Measurements from ENCODE around the gene GPATCH4. TPM values are rescaled to one million over a fixed set of nuclear protein-coding genes. Genes with fewer than 3 reads are reported as not detected.

GPATCH4 gene
- total RNA-seq = 10 to 100 TPM in 8 of 9 donors, 1 to 10 TPM in 1; 8.8 to 30.1 (median 12.6) TPM
- 10 to 100 TPM; 21.6 to 67.5 TPM for polyA plus RNA-seq
- long read RNA-seq, donor 1, transcript GPATCH4-201 (8 exons, 1,972 nt) = major isoform, 6 of 9 reads
- long read RNA-seq, donor 1, partial matches to known transcripts = 1 of 9 reads
- long read RNA-seq, donor 1, other reads (novel, unspliced or antisense) = 0 of 9 reads
- long read RNA-seq, donor 2, transcript GPATCH4-201 (8 exons, 1,972 nt) = major isoform, 7 of 16 reads
- long read RNA-seq, donor 2, partial matches to known transcripts = 1 of 16 reads
- long read RNA-seq, donor 2, other reads (novel, unspliced or antisense) = 6 of 16 reads
- long read RNA-seq, donor 3, transcript GPATCH4-201 (8 exons, 1,972 nt) = major isoform, 12 of 19 reads
- long read RNA-seq, donor 3, partial matches to known transcripts = 1 of 19 reads
- long read RNA-seq, donor 3, other reads (novel, unspliced or antisense) = 3 of 19 reads

GRCh38 chr1:156601122-156601830 is at the start of gene GPATCH4:
Gene GPATCH4, minus strand, starts transcription at chr1:156601479.
- ATAC-seq = peak; percentile 84 to 89 (median 86)
- no peaks in the 10 kb centered on the region for H3K9me3 ChIP-seq
- TF ChIP-seq POLR2A (IDR thresholded peaks at IDR 0.05) = peak in 1 of 2 donors; percentile 29
- TF ChIP-seq, protein P1, sequence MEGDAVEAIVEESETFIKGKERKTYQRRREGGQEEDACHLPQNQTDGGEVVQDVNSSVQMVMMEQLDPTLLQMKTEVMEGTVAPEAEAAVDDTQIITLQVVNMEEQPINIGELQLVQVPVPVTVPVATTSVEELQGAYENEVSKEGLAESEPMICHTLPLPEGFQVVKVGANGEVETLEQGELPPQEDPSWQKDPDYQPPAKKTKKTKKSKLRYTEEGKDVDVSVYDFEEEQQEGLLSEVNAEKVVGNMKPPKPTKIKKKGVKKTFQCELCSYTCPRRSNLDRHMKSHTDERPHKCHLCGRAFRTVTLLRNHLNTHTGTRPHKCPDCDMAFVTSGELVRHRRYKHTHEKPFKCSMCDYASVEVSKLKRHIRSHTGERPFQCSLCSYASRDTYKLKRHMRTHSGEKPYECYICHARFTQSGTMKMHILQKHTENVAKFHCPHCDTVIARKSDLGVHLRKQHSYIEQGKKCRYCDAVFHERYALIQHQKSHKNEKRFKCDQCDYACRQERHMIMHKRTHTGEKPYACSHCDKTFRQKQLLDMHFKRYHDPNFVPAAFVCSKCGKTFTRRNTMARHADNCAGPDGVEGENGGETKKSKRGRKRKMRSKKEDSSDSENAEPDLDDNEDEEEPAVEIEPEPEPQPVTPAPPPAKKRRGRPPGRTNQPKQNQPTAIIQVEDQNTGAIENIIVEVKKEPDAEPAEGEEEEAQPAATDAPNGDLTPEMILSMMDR (IDR thresholded peaks at IDR 0.05) = no peak
- no peaks in the 10 kb centered on the region for H3K27me3 ChIP-seq
- peak within 1 kb of the TSS; percentile 24 to 85 (median 72) for H3K27ac ChIP-seq
- H3K4me1 ChIP-seq = peaks cover 3 to 27% (median 14%) of the 10 kb centered on the region in 12 donors
- peak; percentile 78 to 80 (median 79) for DNase-seq
- H3K4me3 ChIP-seq = peak within 1 kb of the TSS; percentile 56 to 86 (median 70)
- H3K36me3 ChIP-seq = peaks cover 0 to 28% (median 23%) of the 10 kb centered on the region in 9 donors
- 0% methylated on average over 26 to 35 of the region's 35 CpGs for WGBS, 4 donors
- intact Hi-C loops (cut with DNase I) = loop anchor here in 5 of 10 donors (5.0 to 10.0 kb wide), 5 partner anchors 96 to 216 kb away; partner anchors contain the start of gene MEF2D (in 2 of the 5)

- no peak for ATAC-seq
- Histone ChIP-seq H3K27me3 (peaks cover 0 to 62% (median 34%) of the 10 kb centered on the region in 9 donors), H3K4me3 (no peak overlapping the region), H3K36me3 (no peaks in the 10 kb centered on the region), H3K9me3 (no peaks in the 10 kb centered on the region), H3K27ac (no peak overlapping the region), H3K4me1 (no peaks in the 10 kb centered on the region)
- 15 to 40% (median 26%) methylated on average over 2 of the region's 2 CpGs for WGBS, 4 donors
- intact Hi-C loops (cut with DNase I) = loop anchor here in 1 of 10 donors (5.0 kb wide), 1 partner anchor 33 kb away; no protein-coding TSS in a partner anchor
- TF ChIP-seq, protein P1 (IDR thresholded peaks at IDR 0.05) = no peak
- no peak for TF ChIP-seq POLR2A (IDR thresholded peaks at IDR 0.05)
- no peak for DNase-seq
Measured at GRCh38 chr1:156648951-156649350, 47.7 kb upstream of the GPATCH4 start.

DNA sequence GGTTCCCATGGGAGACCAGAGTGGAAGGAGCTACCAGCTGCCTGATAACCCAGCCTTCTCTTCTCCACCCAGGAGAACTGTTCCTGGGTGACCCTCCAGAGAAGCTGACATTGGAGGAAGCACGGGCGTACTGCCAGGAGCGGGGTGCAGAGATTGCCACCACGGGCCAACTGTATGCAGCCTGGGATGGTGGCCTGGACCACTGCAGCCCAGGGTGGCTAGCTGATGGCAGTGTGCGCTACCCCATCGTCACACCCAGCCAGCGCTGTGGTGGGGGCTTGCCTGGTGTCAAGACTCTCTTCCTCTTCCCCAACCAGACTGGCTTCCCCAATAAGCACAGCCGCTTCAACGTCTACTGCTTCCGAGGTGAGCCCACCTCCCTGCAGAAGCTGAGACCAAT is 47.2 kb upstream of the GPATCH4 start:
- no peak for TF ChIP-seq POLR2A (IDR thresholded peaks at IDR 0.05)
- TF ChIP-seq, protein P1 (IDR thresholded peaks at IDR 0.05) = no peak
- no peaks in the 10 kb centered on the region for H3K36me3 ChIP-seq
- H3K27me3 ChIP-seq = peaks cover 0 to 60% (median 34%) of the 10 kb centered on the region in 9 donors
- ATAC-seq = no peak
- H3K4me1 ChIP-seq = no peaks in the 10 kb centered on the region
- 84 to 86% (median 85%) methylated on average over 10 of the region's 10 CpGs for WGBS, 4 donors
- DNase-seq = no peak
- H3K9me3 ChIP-seq = no peaks in the 10 kb centered on the region
- H3K27ac ChIP-seq = no peak overlapping the region
- H3K4me3 ChIP-seq = no peak overlapping the region
- intact Hi-C loops (cut with DNase I) = loop anchor here in 1 of 10 donors (5.0 kb wide), 1 partner anchor 34 kb away; no protein-coding TSS in a partner anchor

All from heart left ventricle (tissue), 16 donors.